Measurements from ENCODE around the gene SYCN.

The SYCN gene

GRCh38 chr19:39194832-39195542 lies 9.1 kb downstream of the SYCN start:
- no peak for DNase-seq (ENCODE audit: low spot score)

GRCh38 chr19:39193803-39194202 lies 10.3 kb downstream of the SYCN start:
- DNase-seq (ENCODE audit: low spot score): no peak

GRCh38 chr19:39192846-39193245 lies 11.2 kb downstream of the SYCN start:
- DNase-seq (ENCODE audit: low spot score): no peak

- DNase-seq (ENCODE audit: low spot score): no peak
These were observed 13.3 kb downstream of the SYCN start for GRCh38 chr19:39190768-39191167.

- no peak for DNase-seq (ENCODE audit: low spot score)
These were observed 15.1 kb downstream of the SYCN start for GRCh38 chr19:39188960-39189359.

GRCh38 chr19:39187552-39187943 lies 16.5 kb downstream of the SYCN start:
- DNase-seq (ENCODE audit: low spot score): no peak

GRCh38 chr19:39186391-39186790 lies 17.7 kb downstream of the SYCN start:
- DNase-seq (ENCODE audit: low spot score): no peak

GRCh38 chr19:39183104-39183503 lies 21.0 kb downstream of the SYCN start:
- DNase-seq (ENCODE audit: low spot score): no peak

GRCh38 chr19:39182174-39182505 lies 21.9 kb downstream of the SYCN start:
- no peak for DNase-seq (ENCODE audit: low spot score)

- no peak for DNase-seq (ENCODE audit: low spot score)
These were observed 22.4 kb downstream of the SYCN start for GRCh38 chr19:39181500-39182173.

GRCh38 chr19:39180749-39181148 lies 23.3 kb downstream of the SYCN start:
- DNase-seq (ENCODE audit: low spot score): no peak

- no peak for DNase-seq (ENCODE audit: low spot score)
These were observed 24.3 kb downstream of the SYCN start for GRCh38 chr19:39179754-39180153.

GRCh38 chr19:39178296-39179006 lies 25.6 kb downstream of the SYCN start:
- DNase-seq (ENCODE audit: low spot score): no peak

GRCh38 chr19:39177736-39178135 lies 26.3 kb downstream of the SYCN start:
- DNase-seq (ENCODE audit: low spot score): no peak

- no peak for DNase-seq (ENCODE audit: low spot score)
These were observed 26.9 kb downstream of the SYCN start for GRCh38 chr19:39177110-39177699.

GRCh38 chr19:39175564-39175963 lies 28.5 kb downstream of the SYCN start:
- DNase-seq (ENCODE audit: low spot score): no peak

- no peak for DNase-seq (ENCODE audit: low spot score)
These were observed 29.2 kb downstream of the SYCN start for GRCh38 chr19:39174558-39175544.

GRCh38 chr19:39174142-39174541 lies 29.9 kb downstream of the SYCN start:
- no peak for DNase-seq (ENCODE audit: low spot score)

- no peak for DNase-seq (ENCODE audit: low spot score)
These were observed 30.5 kb downstream of the SYCN start for GRCh38 chr19:39173502-39173991.

GRCh38 chr19:39172700-39173501 lies 31.2 kb downstream of the SYCN start:
- DNase-seq (ENCODE audit: low spot score): no peak
